Measurements from ENCODE around the gene PPP6R1. TPM values are rescaled to one million over a fixed set of nuclear protein-coding genes. Genes with fewer than 3 reads are reported as not detected.
A peak's percentile ranks its signal among the peaks of the same experiment; 100 is the strongest.

Gene PPP6R1
- total and polyA plus RNA-seq, 2 of the 13 experiments (the other 11 are each of a cell fraction or from before 2014, with no cell fraction given) = 25.8 to 54.0 TPM

- H3K9me3 ChIP-seq (ENCODE audit: low read length) = no peaks in the 10 kb centered on the region
- TF ChIP-seq TOPORS (CRISPR knock-in tag; IDR thresholded peaks at IDR 0.05) (no peak), STAG1 (CRISPR knock-in tag; IDR thresholded peaks at IDR 0.05) (peak; percentile 91), FOXM1 (CRISPR knock-in tag; IDR thresholded peaks at IDR 0.05) (no peak), ZNF282 (IDR thresholded peaks at IDR 0.05; ENCODE audit: partially characterized antibody) (no peak), THAP11 (CRISPR knock-in tag; IDR thresholded peaks at IDR 0.05) (peak; percentile 56), SP5 (CRISPR knock-in tag; IDR thresholded peaks at IDR 0.05; ENCODE audit: borderline replicate concordance, low read depth) (peak; percentile 44; the same call in 1 of the 2 replicates), KDM1A (CRISPR knock-in tag; IDR thresholded peaks at IDR 0.05) (0 out of 2 replicates have a peak, but pooled peaks have one; percentile 19), ZBTB1 (CRISPR knock-in tag; IDR thresholded peaks at IDR 0.05; ENCODE audit: borderline replicate concordance) (no peak), ZNF501 (CRISPR knock-in tag; IDR thresholded peaks at IDR 0.05) (peak; percentile 71), SOX5 (CRISPR knock-in tag; IDR thresholded peaks at IDR 0.05; ENCODE audit: borderline replicate concordance) (peak; percentile 39; the same call in 1 of the 2 replicates), CSRNP1 (CRISPR knock-in tag; IDR thresholded peaks at IDR 0.05) (no peak), SMC3 (IDR thresholded peaks at IDR 0.05; ENCODE audit: low read length) (peak; percentile 92), RARA (CRISPR knock-in tag; IDR thresholded peaks at IDR 0.05) (peak; percentile 41; the same call in 1 of the 2 replicates), TBL1XR1 (IDR thresholded peaks at IDR 0.05; ENCODE audit: borderline replicate concordance, low read length, partially characterized antibody) (no peak), POLR2AphosphoS2 (IDR thresholded peaks at IDR 0.05; ENCODE audit: low read depth, low read length) (no peak), SATB2 (CRISPR knock-in tag; IDR thresholded peaks at IDR 0.05) (no peak), SRF (IDR thresholded peaks at IDR 0.05; ENCODE audit: low read depth, low read length) (0 out of 2 replicates have a peak, but pooled peaks have one; percentile 24), JUND (CRISPR knock-in tag; IDR thresholded peaks at IDR 0.05) (no peak), FOXA1 (IDR thresholded peaks at IDR 0.05) (no peak), FOXA1 (CRISPR knock-in tag; IDR thresholded peaks at IDR 0.05) (no peak), ZNF720 (CRISPR knock-in tag; IDR thresholded peaks at IDR 0.05) (no peak), ZFP82 (CRISPR knock-in tag; IDR thresholded peaks at IDR 0.05; ENCODE audit: borderline replicate concordance) (no peak), GATAD2A (CRISPR knock-in tag; IDR thresholded peaks at IDR 0.05) (peak; percentile 45; the same call in 1 of the 2 replicates), CCAR2 (optimal IDR thresholded peaks at IDR 0.05; ENCODE audit: low read depth, low read length) (no peak), AHR (CRISPR knock-in tag; IDR thresholded peaks at IDR 0.05) (no peak), IRF2 (CRISPR knock-in tag; IDR thresholded peaks at IDR 0.05) (peak; percentile 43; the same call in 1 of the 2 replicates), SALL1 (CRISPR knock-in tag; IDR thresholded peaks at IDR 0.05) (peak; percentile 43; the same call in 1 of the 2 replicates)
- TF ChIP-seq, protein P1, sequence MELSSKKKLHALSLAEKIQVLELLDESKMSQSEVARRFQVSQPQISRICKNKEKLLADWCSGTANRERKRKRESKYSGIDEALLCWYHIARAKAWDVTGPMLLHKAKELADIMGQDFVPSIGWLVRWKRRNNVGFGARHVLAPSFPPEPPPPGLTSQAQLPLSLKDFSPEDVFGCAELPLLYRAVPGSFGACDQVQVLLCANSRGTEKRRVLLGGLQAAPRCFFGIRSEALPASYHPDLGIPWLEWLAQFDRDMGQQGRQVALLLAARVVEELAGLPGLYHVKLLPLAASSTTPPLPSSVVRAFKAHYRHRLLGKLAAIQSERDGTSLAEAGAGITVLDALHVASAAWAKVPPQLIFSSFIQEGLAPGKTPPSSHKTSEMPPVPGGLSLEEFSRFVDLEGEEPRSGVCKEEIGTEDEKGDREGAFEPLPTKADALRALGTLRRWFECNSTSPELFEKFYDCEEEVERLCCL (CRISPR knock-in tag; IDR thresholded peaks at IDR 0.05; ENCODE audit: borderline replicate concordance) = no peak
Measured at GRCh38 chr19:55212447-55212846, 46.4 kb downstream of the PPP6R1 start.

More at GRCh38 chr19:55212447-55212846, 46.4 kb downstream of the PPP6R1 start:
- in situ Hi-C loops (cut with HindIII; ENCODE audit: extremely low pct_ligation_motif_present, low pct_unique_long_range_greater_than_20kb) = no loop called here
- Histone ChIP-seq H3K9ac (ENCODE audit: insufficient read depth, low read depth, low read length) (no peak overlapping the region), H4K20me1 (ENCODE audit: insufficient read depth, low read length) (no peaks in the 10 kb centered on the region), H3K79me2 (ENCODE audit: insufficient read depth, low read length) (no peaks in the 10 kb centered on the region), H3K36me3 (replicated peaks in 1 of 2; ENCODE audit: control insufficient read depth in 1 of 2, insufficient read depth in 2 of 2, low read length in 2 of 2) (no peaks in the 10 kb centered on the region), H3K4me3 (replicated peaks in 1 of 3; ENCODE audit: insufficient read depth in 1 of 3, low read depth in 2 of 3, low read length in 3 of 3) (no peak overlapping the region), H3K4me1 (ENCODE audit: insufficient read depth, low read length) (peaks cover 66% of the 10 kb centered on the region), H3K4me2 (ENCODE audit: low read depth, low read length) (peak overlapping the region; percentile 38), H3K27me3 (ENCODE audit: control insufficient read depth in 1 of 2, insufficient read depth in 2 of 2, low read length in 2 of 2) (no peaks in the 10 kb centered on the region), H3K27ac (ENCODE audit: extremely low read length, insufficient read depth, low read length) (no peak overlapping the region), H2AFZ (ENCODE audit: low read length) (no peak overlapping the region)
- ATAC-seq (peak; percentile 42), FAIRE-seq (peak; percentile 74), DNase-seq (ENCODE audit: low spot score) (peak; percentile 64)
- intact Hi-C loops (cut with micrococcal nuclease; ENCODE audit: unreplicated experiment) = loop anchor here (1.0 kb wide), 2 partner anchors 80 to 206 kb away; no protein-coding TSS in a partner anchor
- ChIA-PET POLR2A (interaction anchor here (6.6 kb wide), 1 partner anchor 45 kb away, joined by 95 read pairs; the partner anchor contains the start of gene PPP6R1), CTCF (ENCODE audit: low intra/inter-chr PET ratio, low total read pairs) (interaction anchor here (1.6 kb wide), 1 partner anchor 206 kb away, joined by 8 read pairs; no protein-coding TSS in a partner anchor)
- BruUV-seq (replicated peaks) = no TSS peak
- WGBS (ENCODE audit: low lambda C conversion rate) = 0% methylated on average over 3 of the region's 3 CpGs
